PFSK-1 (cell line): Measurements from ENCODE around the gene EDN1.

Experiments
- FOXP2 ChIP-seq: optimal IDR thresholded peaks from 2 replicates; pipeline ENCODE3; 2011; ENCODE audit warnings: borderline replicate concordance, control low read depth, inconsistent platforms; ENCODE audit not compliant: insufficient read depth; ENCODE audit errors: extremely low read length, extremely low read depth
- POLR2AphosphoS5 ChIP-seq: IDR thresholded peaks from 2 replicates; pipeline ENCODE4 v1.6.1; 2012; ENCODE audit warnings: low read depth, mild to moderate bottlenecking, control low read depth, low read length, moderate library complexity
- SIN3A ChIP-seq: IDR thresholded peaks from 2 replicates; pipeline ENCODE4 v1.6.1; 2012; ENCODE audit warnings: mild to moderate bottlenecking, low read length, moderate library complexity, borderline replicate concordance; ENCODE audit not compliant: insufficient read depth
- TAF1 ChIP-seq: IDR thresholded peaks from 2 replicates; pipeline ENCODE4 v1.6.1; 2012; ENCODE audit warnings: low read length, control low read depth, borderline replicate concordance; ENCODE audit not compliant: insufficient read depth
- TF ChIP-seq, protein P1 (sequence below), 2 experiments: IDR thresholded peaks; 2 replicates each; pipeline versions ENCODE4 v1.6.1 to v1.8.0; 2011 to 2012; ENCODE audit warnings: low read depth in 2 of 2, low read length in 2 of 2, control low read depth in 1 of 2, inconsistent platforms in 1 of 2, mild to moderate bottlenecking in 1 of 2, moderate library complexity in 1 of 2; ENCODE audit not compliant: insufficient read depth in 1 of 2

EDN1 gene

GRCh38 chr6:12345694-12346058 lies 55.5 kb downstream of the EDN1 start:
- TF ChIP-seq SIN3A, result no peak
- no peak for TF ChIP-seq POLR2AphosphoS5
- TF ChIP-seq, protein P1, sequence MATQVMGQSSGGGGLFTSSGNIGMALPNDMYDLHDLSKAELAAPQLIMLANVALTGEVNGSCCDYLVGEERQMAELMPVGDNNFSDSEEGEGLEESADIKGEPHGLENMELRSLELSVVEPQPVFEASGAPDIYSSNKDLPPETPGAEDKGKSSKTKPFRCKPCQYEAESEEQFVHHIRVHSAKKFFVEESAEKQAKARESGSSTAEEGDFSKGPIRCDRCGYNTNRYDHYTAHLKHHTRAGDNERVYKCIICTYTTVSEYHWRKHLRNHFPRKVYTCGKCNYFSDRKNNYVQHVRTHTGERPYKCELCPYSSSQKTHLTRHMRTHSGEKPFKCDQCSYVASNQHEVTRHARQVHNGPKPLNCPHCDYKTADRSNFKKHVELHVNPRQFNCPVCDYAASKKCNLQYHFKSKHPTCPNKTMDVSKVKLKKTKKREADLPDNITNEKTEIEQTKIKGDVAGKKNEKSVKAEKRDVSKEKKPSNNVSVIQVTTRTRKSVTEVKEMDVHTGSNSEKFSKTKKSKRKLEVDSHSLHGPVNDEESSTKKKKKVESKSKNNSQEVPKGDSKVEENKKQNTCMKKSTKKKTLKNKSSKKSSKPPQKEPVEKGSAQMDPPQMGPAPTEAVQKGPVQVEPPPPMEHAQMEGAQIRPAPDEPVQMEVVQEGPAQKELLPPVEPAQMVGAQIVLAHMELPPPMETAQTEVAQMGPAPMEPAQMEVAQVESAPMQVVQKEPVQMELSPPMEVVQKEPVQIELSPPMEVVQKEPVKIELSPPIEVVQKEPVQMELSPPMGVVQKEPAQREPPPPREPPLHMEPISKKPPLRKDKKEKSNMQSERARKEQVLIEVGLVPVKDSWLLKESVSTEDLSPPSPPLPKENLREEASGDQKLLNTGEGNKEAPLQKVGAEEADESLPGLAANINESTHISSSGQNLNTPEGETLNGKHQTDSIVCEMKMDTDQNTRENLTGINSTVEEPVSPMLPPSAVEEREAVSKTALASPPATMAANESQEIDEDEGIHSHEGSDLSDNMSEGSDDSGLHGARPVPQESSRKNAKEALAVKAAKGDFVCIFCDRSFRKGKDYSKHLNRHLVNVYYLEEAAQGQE (IDR thresholded peaks at IDR 0.05; ENCODE audit: insufficient read depth in 1 of 2, low read depth in 2 of 2, low read length in 2 of 2), result no peak
- no peak for TF ChIP-seq FOXP2
- TF ChIP-seq TAF1, result no peak
